HG03135 (cell line): ENCODE measurements around the gene NLRP8.
"Not testable (repeated sequence)": the region's sequence is repeated elsewhere in the genome, so short reads cannot be mapped to it uniquely, and the experiment has no call there.

Experiments used
- ATAC-seq: cut with Tn5 transposase; IDR thresholded peaks from one replicate; pipeline ENCODE4 v1.9.1; 2021; ENCODE audit warnings: mild to moderate bottlenecking, moderate library complexity; ENCODE audit not compliant: unreplicated experiment

The NLRP8 gene

DNA sequence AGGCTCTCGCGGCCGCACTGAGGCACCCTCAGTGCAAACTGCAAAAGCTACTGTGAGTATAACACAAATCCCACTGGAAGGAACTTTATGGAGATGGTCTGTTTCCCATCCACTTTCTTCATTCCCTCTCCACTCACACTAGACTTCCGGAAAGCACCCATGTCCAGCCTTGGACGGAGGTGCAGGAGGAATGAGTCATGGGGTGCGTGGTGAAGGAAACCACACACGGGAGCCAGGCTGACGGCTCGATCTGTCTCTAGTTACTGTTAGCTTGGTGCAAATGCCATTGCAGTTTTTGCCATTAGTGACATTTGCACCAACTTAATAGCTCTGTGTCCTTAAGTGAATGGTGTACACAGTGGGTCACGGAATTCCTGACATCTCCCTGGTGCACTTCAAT is 14.6 kb downstream of the NLRP8 start:
- ATAC-seq, result no peak

DNA sequence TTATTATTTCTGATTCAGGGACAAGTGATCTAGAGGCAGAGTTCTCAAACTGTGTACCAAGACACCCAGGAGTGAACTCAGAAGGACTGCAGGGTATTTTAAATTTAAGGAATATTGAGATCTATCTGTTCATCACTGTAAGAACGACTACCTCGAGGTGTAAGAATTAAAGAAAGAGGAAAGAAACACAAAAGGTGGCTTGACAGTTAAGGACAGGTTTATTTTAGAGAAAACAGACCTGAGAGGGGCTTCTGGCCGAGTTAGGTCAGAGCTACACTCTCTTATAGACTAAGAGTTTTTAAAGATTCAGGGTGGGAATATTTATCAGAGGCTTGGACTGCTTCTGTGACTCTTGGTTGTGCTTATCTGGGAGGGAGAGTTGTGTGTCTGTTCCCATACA is 26.4 kb downstream of the NLRP8 start:
- no peak for ATAC-seq

DNA sequence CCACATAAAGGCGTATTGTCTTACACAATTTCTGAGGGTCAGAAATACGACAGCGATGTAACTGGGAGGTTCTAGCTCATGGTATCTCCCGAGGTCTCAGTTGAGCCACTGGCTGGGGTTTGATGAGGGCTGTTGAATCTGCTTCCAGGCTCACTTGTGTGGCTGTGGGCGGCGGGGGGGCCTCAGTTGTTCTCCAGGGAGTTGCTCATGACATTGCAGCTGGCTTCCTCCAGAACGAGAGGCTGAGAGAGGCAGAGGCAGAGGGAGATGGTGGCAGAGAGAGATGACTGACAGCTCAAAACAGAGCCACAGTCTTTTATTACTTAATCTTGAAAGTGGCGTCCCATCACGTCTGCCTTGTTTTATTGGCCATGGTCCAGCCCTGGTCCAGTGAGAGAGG is 32.8 kb downstream of the NLRP8 start:
- no peak for ATAC-seq

DNA sequence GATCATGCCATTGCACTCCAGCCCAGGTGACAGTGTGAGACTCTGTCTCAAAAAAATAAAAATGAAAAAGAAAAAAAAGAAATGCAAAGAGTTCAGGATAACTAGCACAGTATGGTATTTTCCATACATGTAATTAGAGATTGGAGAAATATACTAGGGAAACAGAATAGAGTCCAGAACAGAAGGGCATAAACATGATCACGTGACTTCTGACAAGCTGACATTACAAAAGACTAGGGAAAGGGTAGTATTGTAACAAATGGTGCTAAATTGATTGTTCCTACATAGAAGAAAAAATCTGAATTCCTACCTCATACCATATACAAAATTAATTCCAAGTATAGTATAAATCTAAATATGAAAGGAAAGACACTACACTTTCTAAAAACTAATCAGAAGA is 37.6 kb downstream of the NLRP8 start:
- ATAC-seq, result no peak

DNA sequence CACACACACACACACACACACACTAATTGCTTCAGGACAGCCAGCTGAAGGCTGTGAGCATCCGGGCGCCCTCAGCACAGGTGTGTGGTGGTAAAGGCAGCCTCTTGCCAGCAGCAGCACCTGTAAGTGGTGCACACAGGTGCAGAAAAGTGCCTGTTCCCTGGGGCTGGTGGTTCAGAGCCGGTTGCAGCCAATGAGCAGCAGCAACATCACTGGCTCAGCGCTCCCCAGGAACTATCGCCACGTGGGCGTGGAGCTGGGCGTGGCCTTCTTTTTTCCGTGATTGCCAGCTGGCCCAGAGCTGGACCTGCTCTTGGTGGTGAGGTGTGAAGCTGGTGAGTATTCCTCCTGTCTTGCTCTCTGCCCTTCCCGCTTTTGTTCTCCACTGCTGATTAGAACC is 38.9 kb downstream of the NLRP8 start, which contains the start of gene NLRP5:
NLRP5 (plus strand) TSS at position 289 of the 400 bp plus-strand sequence.
- no peak for ATAC-seq

DNA sequence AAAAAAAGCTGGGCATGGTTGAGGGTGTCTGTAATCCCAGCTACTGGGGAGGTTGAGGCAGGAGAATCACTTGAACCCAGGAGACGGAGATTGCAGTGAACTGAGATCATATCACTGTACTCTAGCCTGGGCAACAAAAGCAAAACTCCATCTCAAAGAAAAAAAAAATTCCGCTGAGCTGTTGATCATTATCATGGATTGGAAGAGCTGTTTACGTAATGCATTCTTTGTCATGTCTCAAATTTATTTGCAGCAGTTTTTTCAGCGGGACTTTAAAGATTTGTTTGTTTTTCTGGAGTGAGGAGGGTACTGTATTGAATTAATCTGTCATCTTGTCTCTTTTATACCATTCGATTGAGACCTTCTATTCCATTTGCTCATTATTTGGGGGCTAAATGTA is 43.2 kb downstream of the NLRP8 start:
- ATAC-seq, result no peak

DNA sequence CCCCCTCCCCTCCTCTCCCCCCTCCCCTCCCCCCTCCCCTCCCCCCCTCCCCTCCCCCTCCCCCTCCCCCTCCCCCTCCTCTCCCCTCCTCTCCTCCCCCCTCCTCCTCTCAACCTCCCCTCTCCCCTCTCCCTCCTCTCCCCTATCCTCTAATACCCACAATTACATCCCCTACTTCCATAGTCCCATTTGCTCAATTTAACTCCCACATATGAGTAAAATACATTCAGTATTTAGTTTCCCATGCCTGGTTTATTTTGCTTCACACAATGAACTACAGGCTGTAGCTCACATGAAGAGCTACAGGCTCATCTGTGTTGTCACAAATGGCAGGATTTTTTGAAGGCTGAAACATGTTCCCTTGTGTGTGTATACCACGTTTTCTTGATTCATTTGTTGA is 45.9 kb downstream of the NLRP8 start:
- no peak for ATAC-seq

DNA sequence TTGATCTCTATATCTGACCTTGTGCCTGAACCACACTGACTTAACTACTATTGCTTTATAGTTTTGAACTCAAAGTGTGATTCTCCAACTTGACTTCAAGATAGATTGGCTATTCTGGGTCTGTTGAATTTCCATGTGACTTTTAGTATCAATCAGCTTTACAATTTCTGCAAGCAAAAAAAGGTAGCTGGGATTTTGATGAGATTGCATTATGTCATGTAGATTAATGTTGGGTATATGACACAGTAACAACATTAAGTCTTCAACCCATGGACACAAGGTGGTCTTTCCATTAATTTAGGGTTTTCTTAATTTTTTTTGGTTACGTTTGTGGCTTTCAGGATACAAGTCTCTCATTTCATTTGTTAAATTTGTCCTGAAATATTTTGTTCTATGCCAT is 67.1 kb downstream of the NLRP8 start:
- ATAC-seq, result no peak

DNA sequence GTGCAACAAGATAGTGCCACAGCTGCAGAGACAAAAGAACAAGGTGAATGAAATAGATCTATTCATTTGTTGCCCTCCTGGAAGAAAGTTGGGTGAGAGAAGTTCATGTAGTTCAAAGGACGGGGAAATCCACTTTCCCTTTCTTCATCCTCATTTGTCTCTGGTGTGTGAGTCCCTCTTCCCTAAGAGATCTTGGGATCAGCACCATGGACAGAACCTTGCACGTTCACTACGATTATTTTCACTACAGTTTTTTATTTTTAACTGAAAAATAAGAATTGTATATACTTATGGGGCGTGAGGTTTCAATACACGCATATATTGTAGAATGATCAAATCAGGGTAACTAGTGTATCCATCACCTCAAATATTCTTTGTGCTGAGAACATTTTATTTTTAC is 68.1 kb downstream of the NLRP8 start:
- ATAC-seq, result no peak

DNA sequence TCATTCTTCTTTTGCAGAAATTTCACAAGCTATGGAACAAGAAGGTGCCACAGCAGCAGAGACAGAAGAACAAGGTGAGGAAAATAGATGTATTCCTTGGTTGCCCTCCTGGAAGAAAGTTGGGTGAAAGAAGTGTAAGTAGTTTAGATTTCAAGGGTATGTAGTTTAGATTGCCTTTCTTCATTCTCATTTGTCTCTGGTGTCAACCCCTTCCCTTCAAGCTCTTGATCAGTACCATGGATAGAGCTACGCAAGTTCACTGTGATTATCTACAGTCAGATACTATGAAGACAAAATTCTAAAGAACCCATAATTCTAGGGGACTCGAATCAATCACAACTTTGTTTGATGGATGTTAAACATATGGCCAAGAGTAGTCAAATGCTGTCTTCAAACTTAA is 71.7 kb downstream of the NLRP8 start:
- not testable (repeated sequence) for ATAC-seq

DNA sequence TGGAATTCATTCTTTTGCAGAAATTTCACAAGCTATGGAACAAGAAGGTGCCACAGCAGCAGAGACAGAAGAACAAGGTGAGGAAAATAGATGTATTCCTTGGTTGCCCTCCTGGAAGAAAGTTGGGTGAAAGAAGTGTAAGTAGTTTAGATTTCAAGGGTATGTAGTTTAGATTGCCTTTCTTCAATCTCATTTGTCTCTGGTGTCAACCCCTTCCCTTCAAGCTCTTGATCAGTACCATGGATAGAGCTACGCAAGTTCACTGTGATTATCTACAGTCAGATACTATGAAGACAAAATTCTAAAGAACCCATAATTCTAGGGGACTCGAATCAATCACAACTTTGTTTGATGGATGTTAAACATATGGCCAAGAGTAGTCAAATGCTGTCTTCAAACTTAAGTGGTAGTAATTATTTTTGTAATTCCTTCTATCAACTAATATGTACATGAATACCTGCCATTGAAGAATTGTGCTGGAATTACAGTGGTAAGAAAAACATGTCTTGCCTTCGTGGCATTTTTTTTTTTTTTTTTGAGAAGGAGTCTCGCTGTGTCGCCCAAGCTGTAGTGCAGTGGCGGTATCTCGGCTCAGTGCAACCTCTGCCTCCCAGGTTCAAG is 72.8 kb downstream of the NLRP8 start:
- not testable (repeated sequence) for ATAC-seq

DNA sequence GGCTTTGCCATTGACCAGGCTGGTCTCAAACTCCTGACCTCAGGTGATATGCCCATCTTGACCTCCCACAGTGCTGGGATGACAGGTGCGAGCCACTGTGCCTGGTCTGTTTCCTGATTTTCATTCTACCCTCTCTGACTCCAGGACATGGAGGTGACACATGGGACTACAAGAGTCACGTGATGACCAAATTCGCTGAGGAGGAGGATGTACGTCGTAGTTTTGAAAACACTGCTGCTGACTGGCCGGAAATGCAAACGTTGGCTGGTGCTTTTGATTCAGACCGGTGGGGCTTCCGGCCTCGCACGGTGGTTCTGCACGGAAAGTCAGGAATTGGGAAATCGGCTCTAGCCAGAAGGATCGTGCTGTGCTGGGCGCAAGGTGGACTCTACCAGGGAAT is 79.1 kb downstream of the NLRP8 start:
- ATAC-seq, result no peak
